ENCODE data around the gene BTBD6.

BTBD6 gene

DNA sequence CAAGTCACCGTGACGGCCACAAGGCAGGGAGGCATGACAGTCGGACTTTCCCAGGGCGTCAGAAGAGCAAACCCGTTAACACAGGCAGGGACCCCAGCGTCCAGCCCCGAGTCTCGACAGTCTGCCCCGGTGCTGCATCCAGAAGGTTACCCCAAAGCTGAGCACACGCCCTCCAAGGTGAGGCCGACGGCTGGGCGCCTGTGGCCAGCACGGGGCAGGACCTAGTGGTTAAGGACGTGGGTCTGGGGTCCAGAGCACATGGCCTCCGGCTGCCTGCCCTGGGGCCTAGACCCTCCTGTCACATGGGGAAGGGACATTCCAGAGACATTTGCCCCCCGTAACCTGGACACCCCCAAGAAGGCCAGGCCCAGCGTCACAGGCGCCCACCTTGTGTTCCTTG, 29.7 kb upstream of the BTBD6 start:
- no peaks in the 10 kb centered on the region for H3K27me3 ChIP-seq (ENCODE audit: insufficient read depth, low read length, poor library complexity)
- H3K79me2 ChIP-seq (ENCODE audit: insufficient read depth, low read length), result no peaks in the 10 kb centered on the region
- no peak for TF ChIP-seq EZH2 (IDR thresholded peaks at IDR 0.05; ENCODE audit: borderline replicate concordance, low read depth, low read length, severe bottlenecking)
- TF ChIP-seq, protein P1, sequence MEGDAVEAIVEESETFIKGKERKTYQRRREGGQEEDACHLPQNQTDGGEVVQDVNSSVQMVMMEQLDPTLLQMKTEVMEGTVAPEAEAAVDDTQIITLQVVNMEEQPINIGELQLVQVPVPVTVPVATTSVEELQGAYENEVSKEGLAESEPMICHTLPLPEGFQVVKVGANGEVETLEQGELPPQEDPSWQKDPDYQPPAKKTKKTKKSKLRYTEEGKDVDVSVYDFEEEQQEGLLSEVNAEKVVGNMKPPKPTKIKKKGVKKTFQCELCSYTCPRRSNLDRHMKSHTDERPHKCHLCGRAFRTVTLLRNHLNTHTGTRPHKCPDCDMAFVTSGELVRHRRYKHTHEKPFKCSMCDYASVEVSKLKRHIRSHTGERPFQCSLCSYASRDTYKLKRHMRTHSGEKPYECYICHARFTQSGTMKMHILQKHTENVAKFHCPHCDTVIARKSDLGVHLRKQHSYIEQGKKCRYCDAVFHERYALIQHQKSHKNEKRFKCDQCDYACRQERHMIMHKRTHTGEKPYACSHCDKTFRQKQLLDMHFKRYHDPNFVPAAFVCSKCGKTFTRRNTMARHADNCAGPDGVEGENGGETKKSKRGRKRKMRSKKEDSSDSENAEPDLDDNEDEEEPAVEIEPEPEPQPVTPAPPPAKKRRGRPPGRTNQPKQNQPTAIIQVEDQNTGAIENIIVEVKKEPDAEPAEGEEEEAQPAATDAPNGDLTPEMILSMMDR (IDR thresholded peaks at IDR 0.05; ENCODE audit: borderline replicate concordance, extremely low read depth, low read length, poor library complexity, severe bottlenecking), result no peak
- H3K4me1 ChIP-seq (ENCODE audit: insufficient read depth, low read length), result no peaks in the 10 kb centered on the region
- ATAC-seq (ENCODE audit: insufficient read depth, low read depth) (no peak), DNase-seq (no peak)
- H3K9me3 ChIP-seq (ENCODE audit: insufficient read depth, low read length, severe bottlenecking), result no peaks in the 10 kb centered on the region
- no peak overlapping the region for H2AFZ ChIP-seq (ENCODE audit: low read depth, low read length)
- H3K27ac ChIP-seq (ENCODE audit: low read length), result no peak overlapping the region
- H3K4me3 ChIP-seq (ENCODE audit: low read depth in 1 of 2, low read length in 2 of 2), result no peak overlapping the region
- H3K4me2 ChIP-seq (ENCODE audit: insufficient read depth, low read length), result no peak overlapping the region
- H3K9ac ChIP-seq (ENCODE audit: low read depth, low read length), result no peak overlapping the region
- peaks cover 33% of the 10 kb centered on the region for H4K20me1 ChIP-seq (ENCODE audit: insufficient read depth, low read length)
- peaks cover 90% of the 10 kb centered on the region for H3K36me3 ChIP-seq (ENCODE audit: insufficient read depth, low read length)

DNA sequence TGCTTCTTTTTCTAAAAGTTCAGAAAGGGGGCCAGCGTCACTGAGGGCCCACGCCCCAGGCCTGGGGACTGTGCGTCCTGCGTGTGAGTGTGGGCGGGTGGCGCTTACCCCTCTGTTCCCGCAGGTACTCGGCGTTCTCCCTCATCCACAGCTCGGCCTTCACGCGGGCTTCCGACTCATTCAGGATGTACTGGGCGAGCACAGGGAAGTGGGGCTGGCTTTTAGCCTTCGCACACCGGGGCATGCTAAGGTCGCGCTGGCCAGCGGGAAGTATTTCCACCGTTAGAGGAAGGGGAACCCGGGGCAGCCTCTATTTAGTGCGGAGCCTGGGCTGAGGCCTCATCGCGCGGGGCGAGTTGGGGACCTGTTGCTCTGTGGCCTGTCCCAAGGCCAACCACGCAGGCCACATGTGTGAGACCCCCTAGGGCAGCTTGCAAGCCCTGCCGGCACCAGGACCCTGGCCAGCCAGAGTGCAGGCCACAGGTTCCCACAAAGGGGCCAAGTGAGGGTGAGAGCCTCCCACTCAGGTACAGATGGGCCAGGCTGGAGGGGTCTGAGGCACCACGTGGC, 29.2 kb upstream of the BTBD6 start:
- no peak for TF ChIP-seq EZH2 (IDR thresholded peaks at IDR 0.05; ENCODE audit: borderline replicate concordance, low read depth, low read length, severe bottlenecking)
- TF ChIP-seq, protein P1 (IDR thresholded peaks at IDR 0.05; ENCODE audit: borderline replicate concordance, extremely low read depth, low read length, poor library complexity, severe bottlenecking), result no peak

DNA sequence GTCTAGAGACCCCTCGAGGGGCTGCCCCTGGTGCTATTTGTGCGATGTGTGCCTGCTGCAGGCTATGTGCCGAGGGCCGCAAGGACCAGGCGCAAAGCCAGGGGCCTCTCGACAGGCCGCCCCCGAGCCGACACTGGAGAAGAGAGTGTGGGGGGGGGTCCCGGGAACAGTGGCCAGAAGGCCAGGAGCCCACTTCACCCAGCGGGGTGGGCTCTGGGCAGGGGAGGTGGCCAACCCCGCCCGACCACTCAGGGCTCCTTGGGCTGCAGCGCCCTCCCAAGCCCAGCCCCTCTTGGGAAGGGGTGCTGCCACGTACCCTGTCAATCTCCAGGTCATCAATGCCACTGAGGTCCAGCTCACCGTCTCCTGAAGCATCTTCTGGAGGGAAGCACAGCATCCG, 28.6 kb upstream of the BTBD6 start:
- H3K4me3 ChIP-seq (ENCODE audit: low read depth in 1 of 2, low read length in 2 of 2), result no peak overlapping the region
- H3K4me1 ChIP-seq (ENCODE audit: insufficient read depth, low read length), result no peaks in the 10 kb centered on the region
- TF ChIP-seq EZH2 (IDR thresholded peaks at IDR 0.05; ENCODE audit: borderline replicate concordance, low read depth, low read length, severe bottlenecking), result no peak
- H3K27ac ChIP-seq (ENCODE audit: low read length), result no peak overlapping the region
- no peak overlapping the region for H3K9ac ChIP-seq (ENCODE audit: low read depth, low read length)
- no peak for ATAC-seq (ENCODE audit: insufficient read depth, low read depth)
- peaks cover 90% of the 10 kb centered on the region for H3K36me3 ChIP-seq (ENCODE audit: insufficient read depth, low read length)
- no peaks in the 10 kb centered on the region for H3K27me3 ChIP-seq (ENCODE audit: insufficient read depth, low read length, poor library complexity)
- H4K20me1 ChIP-seq (ENCODE audit: insufficient read depth, low read length), result peaks cover 23% of the 10 kb centered on the region
- H3K9me3 ChIP-seq (ENCODE audit: insufficient read depth, low read length, severe bottlenecking), result no peaks in the 10 kb centered on the region
- H2AFZ ChIP-seq (ENCODE audit: low read depth, low read length), result no peak overlapping the region
- no peak for DNase-seq
- no peaks in the 10 kb centered on the region for H3K79me2 ChIP-seq (ENCODE audit: insufficient read depth, low read length)
- no peak overlapping the region for H3K4me2 ChIP-seq (ENCODE audit: insufficient read depth, low read length)

More for the DNA sequence above, 29.2 kb upstream of the BTBD6 start:
- no peak for ATAC-seq (ENCODE audit: insufficient read depth, low read depth)
- H3K4me3 ChIP-seq (ENCODE audit: low read depth in 1 of 2, low read length in 2 of 2), result no peak overlapping the region
- H2AFZ ChIP-seq (ENCODE audit: low read depth, low read length), result no peak overlapping the region
- H3K27me3 ChIP-seq (ENCODE audit: insufficient read depth, low read length, poor library complexity), result no peaks in the 10 kb centered on the region
- H3K27ac ChIP-seq (ENCODE audit: low read length), result no peak overlapping the region
- H3K36me3 ChIP-seq (ENCODE audit: insufficient read depth, low read length), result peaks cover 90% of the 10 kb centered on the region
- H4K20me1 ChIP-seq (ENCODE audit: insufficient read depth, low read length), result peaks cover 27% of the 10 kb centered on the region
- no peak overlapping the region for H3K4me2 ChIP-seq (ENCODE audit: insufficient read depth, low read length)
- H3K9ac ChIP-seq (ENCODE audit: low read depth, low read length), result no peak overlapping the region
- H3K4me1 ChIP-seq (ENCODE audit: insufficient read depth, low read length), result no peaks in the 10 kb centered on the region
- DNase-seq, result no peak
- no peaks in the 10 kb centered on the region for H3K79me2 ChIP-seq (ENCODE audit: insufficient read depth, low read length)
- H3K9me3 ChIP-seq (ENCODE audit: insufficient read depth, low read length, severe bottlenecking), result no peaks in the 10 kb centered on the region

DNA sequence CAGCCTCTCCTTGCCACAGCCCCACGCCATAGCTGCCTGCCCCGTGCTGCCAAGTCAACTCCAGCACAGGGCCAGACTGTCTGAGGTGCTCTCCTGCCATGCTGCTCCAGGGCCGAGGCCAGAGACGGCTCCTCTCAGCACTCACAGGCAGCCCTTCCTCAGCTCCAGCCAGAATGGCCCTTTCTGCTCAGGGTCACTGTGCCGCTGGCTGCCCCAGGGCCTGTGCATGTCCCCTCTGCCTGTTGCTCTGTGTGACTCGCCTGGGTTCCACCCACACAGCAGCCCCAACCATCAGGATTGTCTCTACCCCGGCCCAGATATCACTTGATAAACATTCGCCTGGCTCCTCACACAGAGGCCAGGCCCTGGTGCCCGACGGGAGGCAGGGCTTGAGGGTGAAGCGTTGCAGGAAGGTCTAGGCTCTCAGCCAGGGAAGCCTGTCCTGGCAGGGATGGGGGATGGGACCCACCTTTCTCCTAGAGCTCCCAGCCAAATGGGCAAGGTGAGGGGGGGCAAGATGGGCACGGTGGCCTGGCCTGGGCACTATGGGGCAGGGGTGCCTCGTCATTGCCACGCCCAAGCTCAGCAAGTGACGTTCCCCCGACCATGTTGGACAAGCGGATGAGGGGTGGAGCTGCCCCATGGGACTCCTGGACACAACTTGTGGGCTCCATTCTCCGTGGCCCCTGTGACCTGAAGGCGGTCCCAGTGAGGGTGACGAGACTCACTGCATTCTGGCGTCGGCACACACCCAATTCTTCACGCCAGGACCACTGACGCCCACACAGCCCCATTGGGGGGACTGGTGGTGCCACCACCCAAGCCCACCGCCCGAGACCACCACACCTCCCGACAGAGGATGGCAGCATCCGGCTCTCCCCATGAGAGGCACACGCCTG, 27.4 kb upstream of the BTBD6 start:
- Histone ChIP-seq H3K4me3 (ENCODE audit: low read depth in 1 of 2, low read length in 2 of 2) (no peak overlapping the region), H3K4me1 (ENCODE audit: insufficient read depth, low read length) (no peaks in the 10 kb centered on the region), H4K20me1 (ENCODE audit: insufficient read depth, low read length) (peaks cover 15% of the 10 kb centered on the region), H3K27me3 (ENCODE audit: insufficient read depth, low read length, poor library complexity) (no peaks in the 10 kb centered on the region), H3K79me2 (ENCODE audit: insufficient read depth, low read length) (no peaks in the 10 kb centered on the region), H3K36me3 (ENCODE audit: insufficient read depth, low read length) (peaks cover 91% of the 10 kb centered on the region), H3K9ac (ENCODE audit: low read depth, low read length) (no peak overlapping the region), H3K4me2 (ENCODE audit: insufficient read depth, low read length) (no peak overlapping the region), H2AFZ (ENCODE audit: low read depth, low read length) (no peak overlapping the region), H3K9me3 (ENCODE audit: insufficient read depth, low read length, severe bottlenecking) (no peaks in the 10 kb centered on the region), H3K27ac (ENCODE audit: low read length) (no peak overlapping the region)
- no peak for ATAC-seq (ENCODE audit: insufficient read depth, low read depth)
- no peak for TF ChIP-seq EZH2 (IDR thresholded peaks at IDR 0.05; ENCODE audit: borderline replicate concordance, low read depth, low read length, severe bottlenecking)
- DNase-seq, result no peak
